SW480 (cell line): ENCODE data around the gene ADORA2B.
A peak's percentile ranks its signal among the peaks of the same experiment; 100 is the strongest.
"Not testable (repeated sequence)": the region's sequence is repeated elsewhere in the genome, so short reads cannot be mapped to it uniquely, and the experiment has no call there.

Source experiments
- DNase-seq: peaks from one replicate; pipeline ENCODE4 v3.0.0-alpha.2; 2016; ENCODE audit warnings: low spot score

Gene ADORA2B

DNA sequence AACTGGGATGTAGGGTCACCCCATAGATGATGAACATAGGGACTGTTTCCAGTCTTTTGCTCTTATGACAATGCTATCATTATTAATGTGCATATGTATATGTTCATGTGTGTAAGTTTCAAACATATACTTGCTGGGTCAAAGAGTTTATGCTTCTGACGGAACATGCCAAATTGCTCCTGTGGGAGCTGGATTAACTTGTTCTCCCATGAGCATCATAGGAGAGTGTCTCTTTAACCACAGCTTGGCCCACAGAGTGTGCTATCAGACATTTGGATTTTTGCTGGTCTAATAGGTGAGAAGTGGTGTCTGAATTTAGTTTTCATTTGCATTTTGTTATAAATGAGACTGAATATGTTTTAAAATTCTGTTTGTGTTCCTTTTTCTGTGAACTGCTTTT is 22.3 kb upstream of the ADORA2B start:
- DNase-seq = no peak

DNA sequence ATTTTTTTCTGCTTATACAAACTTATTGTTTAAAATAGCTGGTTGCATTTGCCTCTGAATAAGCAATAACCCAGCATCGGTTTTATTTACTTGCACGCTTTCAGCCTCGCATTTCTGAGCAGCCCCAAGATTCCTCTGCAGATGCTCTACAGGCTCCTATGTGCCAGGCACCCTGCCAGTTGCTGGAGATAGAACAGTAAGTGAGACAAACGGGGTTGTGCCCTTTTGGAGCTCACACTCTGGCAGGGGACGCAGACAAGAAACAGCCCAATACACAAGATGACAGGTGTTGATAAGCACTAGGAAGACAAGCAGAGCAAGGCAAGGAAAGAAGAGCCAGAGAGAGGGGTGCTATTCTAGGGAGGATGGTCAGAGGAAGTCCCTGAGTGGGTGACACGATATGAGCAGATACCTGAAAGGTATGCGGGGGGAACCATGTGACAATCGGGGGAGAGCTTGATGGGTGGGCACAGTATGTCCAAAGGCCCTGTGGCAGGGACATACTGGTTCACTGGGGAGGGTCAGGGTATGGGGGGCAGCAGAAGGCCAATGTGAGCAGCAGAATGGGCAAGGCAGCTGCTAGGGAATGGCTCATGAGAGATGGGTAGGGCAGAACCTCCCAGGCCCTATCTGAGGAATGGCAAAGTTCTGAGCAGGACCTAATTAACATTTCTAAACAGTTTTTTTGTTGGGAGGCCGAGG is 18.7 kb upstream of the ADORA2B start:
- DNase-seq = no peak

DNA sequence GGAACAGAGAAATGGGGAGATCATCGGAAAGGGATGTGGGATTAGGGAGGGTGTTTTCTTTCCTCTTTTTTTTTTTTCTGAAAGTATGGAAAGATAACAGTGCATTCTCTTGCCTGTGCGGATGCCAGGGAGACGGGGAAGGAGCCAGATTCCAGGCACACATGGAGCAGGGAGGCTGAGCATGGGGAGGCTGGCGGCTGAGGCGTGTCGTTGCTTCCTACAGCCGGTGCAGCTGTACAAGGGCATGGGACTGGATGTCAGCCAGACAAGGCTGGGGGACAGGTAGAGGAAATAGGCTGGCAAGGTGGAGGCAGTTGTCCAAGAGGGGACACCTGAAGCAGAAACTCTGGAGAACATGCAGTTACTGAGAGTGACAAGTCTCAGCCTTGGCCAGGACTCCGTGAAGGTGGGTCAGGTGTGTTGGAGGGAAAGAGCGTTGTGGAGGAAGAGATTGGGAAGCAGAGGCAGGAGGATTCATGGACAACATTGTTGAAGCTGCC is 16.6 kb upstream of the ADORA2B start:
- DNase-seq = no peak

DNA sequence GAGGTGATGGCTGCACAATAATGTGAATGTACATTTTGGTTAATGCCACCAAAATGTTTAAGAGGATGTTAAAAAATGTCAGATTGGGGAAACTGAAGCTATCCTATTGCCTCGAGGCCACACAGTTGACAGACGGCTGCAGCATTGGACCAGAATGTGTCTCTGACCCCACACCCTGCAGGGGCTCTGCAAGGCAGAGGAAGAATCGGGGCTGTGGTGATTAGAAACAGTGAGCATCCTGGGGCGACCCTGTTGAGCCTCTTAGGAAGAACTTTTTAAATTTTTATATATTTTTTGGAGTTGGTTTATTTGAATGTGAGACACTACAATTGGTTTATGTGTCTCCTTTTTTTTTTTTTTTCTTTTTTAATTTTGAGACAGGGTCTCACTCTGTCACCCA is 15.0 kb upstream of the ADORA2B start:
- DNase-seq = no peak

DNA sequence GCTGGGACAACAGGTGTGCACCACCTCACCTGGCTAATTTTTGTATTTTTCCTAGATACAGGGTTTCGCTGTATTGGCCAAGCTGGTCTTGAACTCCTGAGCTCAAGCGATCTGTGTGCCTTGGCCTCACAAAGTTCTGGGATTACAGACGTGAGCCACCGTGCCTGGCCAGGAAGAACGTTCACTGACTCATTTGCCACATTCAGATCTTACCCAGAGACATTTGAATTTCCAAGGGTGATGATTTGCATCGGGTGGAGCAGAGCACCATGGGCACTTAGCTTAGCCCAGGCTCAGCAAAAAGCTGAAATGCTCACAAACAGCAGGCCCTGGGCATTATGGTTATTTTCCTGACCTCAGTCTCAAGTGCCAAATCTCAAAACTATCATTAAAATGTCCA is 14.5 kb upstream of the ADORA2B start:
- DNase-seq = no peak

DNA sequence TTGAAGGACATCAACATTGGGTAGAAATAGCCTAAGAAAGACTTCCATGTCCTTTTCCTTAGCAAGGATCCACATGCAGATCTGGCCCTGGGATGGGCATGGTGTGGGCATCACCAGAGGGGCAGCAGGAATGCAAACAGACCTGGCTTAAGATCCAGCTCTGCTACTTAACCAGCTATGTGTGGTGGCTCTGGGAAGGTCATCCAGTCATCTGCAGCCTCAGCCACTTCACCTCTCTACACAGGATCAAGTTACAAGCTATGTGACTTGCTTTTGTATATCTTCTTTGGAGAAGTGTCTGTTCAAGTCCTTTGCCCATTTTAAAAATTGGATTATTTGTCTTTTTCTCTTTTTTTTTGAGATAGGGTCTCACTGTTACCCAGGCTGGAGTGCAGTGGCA is 13.5 kb upstream of the ADORA2B start:
- DNase-seq = no peak

DNA sequence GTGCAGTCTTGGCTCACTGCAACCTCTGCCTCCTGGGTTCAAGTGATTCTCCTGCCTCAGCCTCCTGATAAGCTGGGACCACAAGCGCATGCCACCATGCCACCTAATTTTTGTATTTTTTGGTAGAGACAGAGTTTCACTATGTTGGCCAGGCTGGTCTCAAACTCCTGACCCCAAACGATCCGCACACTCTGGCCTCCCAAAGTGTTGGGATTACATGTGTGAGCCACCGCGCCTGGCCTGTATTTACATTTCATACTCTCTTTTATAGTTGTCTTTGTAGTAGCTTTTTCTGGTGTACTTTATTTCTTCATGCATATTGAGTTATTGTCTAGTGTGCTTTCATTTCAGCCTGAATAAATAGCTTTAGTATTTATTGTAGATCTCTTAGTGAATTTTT is 10.1 kb upstream of the ADORA2B start:
- DNase-seq = no peak

DNA sequence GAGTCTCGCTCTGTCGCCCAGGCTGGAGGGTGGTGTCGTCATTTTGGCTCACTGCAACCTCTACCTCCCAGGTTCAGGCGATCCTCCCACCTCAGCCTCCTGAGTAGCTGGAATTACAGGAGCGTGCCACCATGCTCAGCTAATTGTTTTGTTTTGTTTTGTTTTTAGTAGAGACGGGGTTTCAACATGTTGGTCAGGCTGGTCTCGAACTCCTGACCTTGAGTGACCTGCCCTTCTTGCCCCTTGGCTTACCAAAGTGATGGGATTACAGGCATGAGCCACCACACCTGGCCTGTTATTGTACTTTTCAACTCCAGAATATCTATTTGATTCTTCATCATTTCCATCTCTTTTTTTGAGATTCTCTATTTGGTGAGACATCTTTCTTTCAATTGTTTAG is 9.0 kb upstream of the ADORA2B start:
- no peak for DNase-seq

DNA sequence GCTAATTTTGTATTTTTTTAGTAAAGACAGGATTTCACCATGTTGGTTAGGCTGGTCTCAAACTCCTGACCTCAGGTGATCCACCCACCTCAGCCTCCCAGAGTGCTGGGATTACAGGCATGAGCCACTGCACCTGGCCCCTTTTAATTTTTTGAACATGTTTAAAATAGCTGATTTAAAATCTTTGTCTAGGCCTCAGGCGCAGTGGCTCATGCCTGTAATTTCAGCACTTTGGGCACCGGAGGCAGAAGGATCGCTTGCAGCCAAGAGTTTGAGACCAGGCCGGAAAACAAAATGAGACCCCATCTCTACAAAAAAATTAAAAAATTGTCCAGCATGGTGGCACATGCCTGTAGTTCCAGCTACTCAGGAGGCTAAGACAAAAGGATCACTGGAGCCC is 8.4 kb upstream of the ADORA2B start:
- not testable (repeated sequence) for DNase-seq

DNA sequence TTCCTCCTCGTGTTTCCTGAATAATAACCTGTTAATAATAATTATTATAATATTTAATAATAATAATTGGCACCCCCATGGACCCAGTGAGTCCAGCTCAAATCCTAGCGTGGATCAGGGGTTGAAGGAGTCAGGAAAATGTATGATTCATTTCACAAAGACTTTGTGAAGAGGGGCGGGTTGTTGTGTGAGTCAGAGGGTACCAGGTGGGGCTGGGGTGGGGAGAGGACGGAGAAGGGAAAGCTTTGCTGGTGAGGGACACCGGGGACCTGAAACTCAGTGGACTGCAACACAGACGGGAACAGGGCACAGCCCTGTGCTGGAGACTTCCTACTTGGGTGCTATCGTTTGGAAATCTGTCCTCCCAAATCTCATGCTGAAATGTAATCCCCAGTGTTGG is 3.1 kb upstream of the ADORA2B start:
- DNase-seq = peak; percentile 36

DNA sequence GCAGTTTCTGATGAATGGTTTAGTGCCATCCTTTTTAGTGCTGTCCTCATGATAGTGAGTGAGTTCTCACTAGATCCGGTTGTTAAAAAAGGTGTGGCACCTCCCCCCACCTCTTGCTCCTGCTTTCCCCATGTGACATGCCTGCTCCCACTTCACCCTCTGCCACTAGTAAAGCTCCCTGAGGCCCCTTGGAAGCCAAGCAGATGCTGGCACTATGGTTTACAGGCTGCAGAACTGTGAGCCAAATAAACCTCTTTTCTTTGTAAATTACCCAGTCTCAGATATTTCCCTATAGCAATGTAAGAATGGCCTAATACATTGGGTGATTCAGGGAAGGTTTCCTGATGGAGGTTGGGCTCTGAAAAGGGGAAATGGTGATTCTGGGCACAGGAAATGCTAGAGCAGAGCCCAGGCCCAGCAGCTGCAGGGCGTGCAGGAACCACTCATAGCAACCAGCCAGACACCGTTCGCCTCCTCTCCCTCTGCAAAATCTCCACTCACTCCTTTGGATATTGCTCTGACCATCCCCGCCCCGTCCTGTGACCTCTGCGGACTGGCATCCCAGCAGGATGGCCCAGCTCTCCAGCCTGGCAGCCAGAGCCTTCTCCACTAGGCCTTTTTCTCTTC is 2.6 kb upstream of the ADORA2B start:
- DNase-seq = peak; percentile 32

DNA sequence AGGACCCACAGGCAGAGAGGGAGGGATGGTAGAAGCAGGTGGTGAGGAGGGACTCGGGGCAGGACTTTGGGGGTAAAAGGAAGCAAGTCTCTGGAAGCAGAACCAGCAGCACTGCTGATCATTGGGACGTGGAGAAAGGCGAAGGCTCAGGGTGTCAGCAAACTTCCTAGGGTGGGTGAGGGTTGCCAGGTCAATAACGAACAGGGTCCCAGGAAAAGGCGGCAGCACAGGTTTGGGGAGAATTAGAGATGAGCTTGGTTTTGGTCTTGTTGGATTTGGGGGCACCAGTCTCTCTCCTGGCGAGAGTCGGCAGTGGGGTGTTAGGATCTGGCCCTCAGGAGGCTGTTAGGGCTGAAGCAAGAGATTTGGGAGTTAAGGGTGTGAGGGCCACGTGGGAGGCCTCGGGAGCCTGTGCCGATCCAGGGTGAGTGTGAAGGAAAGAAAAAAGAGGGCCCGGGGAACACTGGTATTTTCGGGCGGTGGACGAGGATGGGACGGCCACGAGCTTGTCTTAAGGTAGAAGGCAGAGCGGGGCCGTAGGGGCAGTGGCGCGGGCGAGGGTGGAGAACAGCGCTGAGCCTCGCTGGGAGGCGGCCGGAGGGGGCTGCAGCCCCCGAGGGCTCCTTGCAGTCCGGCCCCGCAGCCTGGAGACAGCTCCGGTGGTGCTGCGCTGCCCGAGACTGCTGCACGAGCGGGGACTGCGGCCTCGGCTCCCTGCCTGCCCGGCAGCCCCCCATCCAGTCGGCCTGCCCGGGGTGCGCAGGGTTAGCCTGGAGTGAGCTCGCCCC is 765 bp upstream of the ADORA2B start:
- no peak for DNase-seq

DNA sequence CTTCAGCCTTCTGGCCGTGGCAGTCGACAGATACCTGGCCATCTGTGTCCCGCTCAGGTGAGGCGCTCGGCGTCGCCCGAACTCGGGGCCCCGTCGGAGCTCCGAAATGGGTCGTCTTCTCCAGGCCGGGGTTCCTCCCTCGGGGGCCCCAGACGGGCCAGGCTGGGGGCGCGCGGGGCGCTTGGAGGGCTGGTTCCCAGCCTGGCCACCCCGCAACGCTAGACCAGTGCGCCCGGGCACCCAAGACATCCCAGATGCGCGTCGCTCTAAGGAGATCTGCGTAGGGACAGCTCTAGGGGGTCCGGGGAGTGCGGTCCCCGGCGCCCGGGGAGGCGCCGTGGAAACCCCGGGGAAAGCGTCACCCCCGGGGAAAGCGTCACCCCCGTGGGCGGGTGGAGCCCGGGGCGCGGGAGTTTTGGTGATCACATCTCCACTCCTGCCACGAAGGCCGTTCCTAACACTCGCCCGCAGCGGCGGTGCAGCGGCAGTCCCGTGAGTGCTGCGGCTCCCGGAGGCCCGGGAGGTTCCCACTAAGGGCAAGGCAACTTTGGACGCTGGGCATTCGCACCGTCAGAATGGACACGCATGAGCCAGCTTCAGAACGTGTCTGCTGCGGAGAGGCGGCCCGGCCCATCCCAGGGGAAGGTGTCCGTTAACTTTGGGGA is 729 bp downstream of the ADORA2B start:
- no peak for DNase-seq

DNA sequence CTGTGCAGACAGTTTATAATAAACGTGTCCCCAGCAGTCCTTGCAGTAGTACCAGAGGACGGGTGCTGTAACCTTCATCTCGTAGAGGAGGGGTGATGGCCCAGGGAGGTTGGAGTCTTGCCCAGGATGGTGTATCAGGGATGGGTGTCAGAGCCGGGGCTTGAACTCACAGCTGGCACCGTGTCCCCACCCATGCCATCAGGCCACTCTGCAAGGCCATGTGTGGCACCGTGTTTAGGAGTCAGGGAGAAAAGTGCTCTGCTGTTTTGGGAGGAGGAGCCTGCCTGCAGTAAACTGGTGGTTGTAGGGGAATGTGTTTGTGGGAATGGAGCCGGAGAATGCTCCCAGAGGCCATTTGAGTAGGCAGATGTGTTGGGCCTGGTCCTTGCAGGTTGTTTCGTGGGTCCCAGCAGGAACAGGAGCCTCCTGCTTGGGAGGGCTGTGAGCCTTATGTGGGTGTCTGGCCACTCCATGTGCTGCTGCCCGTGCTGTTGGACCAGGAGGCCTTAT is 1.7 kb downstream of the ADORA2B start:
- peak; percentile 59 for DNase-seq

DNA sequence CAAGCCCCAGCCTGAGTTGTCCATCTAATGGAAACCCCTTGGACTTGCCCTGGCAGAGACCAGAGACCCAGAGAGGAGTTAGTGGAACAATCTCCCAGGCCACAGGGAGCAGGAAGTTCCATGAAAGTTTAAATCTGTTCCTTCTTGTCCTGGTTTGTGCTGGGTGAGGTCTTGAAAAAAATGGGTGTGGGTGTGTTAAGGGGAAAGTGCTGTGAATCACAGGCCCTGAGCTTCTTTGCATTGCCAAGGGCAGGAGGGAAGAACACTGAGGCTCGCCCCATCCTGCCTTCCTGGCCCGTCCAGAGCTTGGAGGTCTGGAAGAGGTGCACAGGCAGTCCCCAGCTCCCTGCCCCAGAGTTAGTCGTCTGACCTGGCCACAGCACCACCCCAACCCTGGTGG is 2.3 kb downstream of the ADORA2B start:
- DNase-seq = peak; percentile 30

DNA sequence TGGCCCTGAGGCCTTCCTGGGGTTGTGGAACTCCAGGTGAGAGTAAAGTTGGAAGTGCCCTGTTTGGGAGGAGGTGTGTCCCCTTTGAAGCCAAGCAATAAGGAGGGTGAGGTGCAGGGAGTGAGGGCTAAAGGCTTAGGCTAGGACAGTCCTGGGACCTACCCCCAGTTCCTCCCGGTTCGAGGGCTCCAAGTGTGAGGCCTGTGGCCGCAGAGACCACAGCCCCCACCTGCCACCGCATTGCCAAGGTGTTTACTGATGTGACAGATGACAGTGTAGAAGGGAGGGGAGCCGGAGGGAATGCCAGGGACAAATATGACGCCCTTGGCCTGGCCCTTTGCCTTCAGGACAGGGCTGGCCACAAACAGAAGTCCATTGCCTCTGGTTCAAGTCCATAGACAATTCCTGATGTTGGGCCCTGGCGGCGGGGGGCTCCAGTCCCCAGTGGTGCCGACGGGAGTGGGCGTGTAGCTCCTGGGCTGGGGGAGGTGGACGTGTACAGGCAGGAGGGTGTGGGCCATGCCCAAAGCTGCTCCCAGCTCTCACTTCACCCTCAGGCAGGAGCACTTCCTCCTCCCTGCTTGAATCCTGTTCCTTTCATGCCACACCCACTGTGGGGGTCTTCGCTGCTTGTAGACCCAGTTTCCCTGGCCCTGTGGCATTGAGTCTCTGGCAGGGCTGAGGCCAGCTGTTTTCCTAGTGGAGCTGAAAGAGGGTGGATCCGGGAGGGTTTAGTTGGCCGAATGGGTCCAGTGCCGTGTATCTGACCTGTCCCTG is 3.2 kb downstream of the ADORA2B start:
- DNase-seq = peak; percentile 53

DNA sequence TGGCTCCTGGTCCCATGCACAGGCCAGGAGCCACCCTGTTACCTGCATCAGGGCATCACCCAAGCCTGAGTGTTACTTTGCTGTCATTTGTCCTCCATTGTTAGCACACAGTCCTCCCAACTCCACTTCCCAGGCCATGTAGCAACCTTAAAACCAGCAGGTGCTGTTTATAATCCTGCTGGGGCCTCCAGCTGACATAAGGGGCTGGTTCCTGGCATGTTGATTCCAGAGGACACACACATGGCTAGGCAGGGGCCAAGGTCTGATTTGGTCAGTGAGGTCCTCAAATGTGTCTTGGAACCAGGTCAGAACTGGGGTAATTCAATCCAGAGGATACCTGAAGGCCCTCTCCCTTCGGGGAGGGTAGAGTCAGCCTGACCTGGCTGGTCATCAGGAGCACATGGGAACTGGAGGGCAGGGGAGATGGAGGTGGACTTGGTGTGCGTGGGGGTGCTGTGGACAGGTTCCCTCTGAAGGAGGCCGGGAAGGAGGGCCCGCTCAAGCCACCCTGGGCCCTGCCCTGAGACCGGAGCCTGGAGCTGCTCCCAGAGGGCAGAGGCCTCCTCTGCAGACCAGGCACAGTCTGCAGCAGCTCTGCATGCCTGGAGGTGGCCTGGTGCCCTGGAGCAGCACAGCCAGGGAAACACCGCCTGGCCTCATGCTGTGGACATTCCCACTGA is 6.6 kb downstream of the ADORA2B start:
- no peak for DNase-seq

DNA sequence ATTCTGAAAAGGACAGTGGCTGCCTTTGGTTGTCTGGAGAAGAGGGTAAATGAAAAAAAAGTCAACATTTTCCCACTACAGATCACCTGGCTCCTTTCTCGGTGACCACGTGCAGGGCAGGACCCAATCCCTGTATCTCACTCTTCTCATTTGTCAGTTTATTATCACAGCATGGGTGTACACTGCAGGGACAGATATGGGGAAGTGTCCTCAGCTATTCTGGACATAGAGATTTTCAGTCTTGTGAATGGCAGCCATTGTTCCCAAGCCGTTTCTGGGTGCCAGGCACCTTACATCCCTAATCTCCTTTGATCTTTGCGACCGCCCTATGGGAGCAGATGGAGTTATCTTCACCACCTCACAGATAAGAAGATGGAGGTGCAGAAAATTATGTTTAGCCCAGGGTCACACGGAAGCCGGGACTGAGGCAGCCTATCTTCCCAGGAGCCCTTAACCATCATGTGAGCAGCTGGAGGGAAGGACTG is 7.2 kb downstream of the ADORA2B start:
- peak; percentile 53 for DNase-seq

DNA sequence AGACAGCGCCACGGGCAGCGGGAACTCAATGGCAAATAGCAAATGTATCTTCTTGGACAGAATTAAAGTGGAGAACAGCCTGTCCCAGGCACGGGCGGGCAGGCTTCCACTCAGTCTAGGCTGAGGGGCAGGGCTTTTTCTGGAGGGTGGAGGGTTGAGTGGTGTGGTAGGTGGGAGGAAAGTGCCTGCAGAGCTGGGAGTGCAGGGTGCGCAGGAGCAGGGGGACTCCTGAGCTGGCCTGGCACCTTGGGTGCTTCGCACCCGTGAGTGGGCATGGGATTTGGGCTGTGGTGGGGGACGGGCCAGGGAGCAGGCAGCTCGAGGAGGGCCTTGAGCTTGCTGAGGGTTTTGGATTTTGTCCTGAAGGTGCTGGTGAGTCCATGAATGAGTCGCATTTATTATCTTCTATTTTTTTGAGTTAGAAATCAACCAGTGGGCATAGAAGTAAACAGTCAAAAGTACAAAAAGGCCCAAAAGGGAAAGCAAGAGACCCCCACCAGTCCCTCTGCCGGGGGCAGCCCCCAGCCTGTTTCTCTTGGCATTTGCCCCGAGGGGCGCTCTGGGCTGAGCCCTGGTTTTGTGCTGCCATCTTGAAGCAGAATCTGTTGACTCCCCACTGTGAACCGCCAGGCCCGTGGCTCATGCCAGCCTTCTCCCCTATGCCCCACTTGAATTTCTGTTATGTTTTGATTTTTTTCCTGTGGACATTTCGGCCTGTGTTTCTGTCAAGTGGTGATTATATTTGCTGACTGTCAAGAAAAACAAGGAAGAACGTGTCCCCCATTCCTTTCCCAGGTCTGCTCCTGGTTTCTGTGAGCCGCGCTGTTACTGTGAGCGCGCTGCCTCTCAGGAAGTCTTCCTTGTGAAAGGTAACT is 8.2 kb downstream of the ADORA2B start:
- no peak for DNase-seq

DNA sequence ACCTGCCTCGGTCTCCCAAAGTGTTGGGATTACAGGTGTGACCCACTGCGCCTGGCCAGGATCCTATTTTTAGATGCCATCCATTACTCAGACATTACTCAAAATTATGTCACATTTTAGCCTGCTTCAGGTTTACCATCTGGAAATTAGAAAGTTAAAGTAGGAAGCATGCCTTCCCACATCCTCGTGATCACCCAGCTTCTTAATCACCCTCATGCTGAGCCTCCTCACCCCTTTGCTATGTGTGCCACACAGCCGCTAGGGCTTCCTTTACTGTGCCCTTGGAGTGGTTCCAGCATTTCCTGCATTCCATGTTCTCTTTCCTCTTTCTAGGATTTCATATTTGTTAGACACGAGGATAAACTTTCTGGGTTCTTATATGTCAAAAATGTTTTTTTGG is 9.3 kb downstream of the ADORA2B start:
- DNase-seq = peak; percentile 50
